Measurements from ENCODE around the gene PPP2CA. TPM values are rescaled to one million over a fixed set of nuclear protein-coding genes. Genes with fewer than 3 reads are reported as not detected.

PPP2CA gene
- total and polyA plus RNA-seq, 9 of the 15 experiments (the other 6 are each of a cell fraction or from before 2014, with no cell fraction given), result 23.0 to 257 (median 109) TPM

DNA sequence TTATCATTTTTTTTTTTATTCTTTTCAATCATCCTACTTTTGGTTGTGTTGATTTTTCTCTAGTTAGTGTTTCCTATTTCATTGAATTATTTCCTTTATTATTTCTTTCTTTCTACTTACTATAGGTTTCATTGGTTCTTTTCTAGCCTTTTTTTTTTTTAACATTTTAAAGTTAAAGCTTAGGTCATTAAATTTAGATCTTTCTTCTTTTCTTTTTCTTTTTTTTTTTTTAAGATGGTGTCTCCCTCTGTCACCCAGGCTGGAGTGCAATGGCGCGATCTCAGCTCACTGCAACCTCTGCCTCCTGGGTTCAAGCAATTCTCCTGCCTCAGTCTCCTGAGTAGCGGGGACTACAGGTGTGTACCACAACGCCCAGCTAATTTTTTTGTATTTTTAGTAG is 43.0 kb upstream of the PPP2CA start:
- Histone ChIP-seq H3K4me1 (replicated peaks in 1 of 2; ENCODE audit: control insufficient read depth in 2 of 2, insufficient read depth in 2 of 2, low read length in 2 of 2) (no peaks in the 10 kb centered on the region; a peak in 2 of 5 replicates), H3K9me1 (ENCODE audit: control insufficient read depth, insufficient read depth, low read length) (no peaks in the 10 kb centered on the region), H3K9me3 (replicated peaks; ENCODE audit: control insufficient read depth, insufficient read depth, low read depth, low read length) (no peaks in the 10 kb centered on the region), H3K27ac (ENCODE audit: extremely low read depth, low read depth, low read length) (no peak overlapping the region), H3K4me2 (ENCODE audit: insufficient read depth, low read length) (no peak overlapping the region), H3K9ac (ENCODE audit: insufficient read depth in 1 of 2, low read depth in 2 of 2, low read length in 2 of 2) (no peak overlapping the region), H3K4me3 (no peak overlapping the region), H3K79me2 (ENCODE audit: control insufficient read depth, insufficient read depth, low read length) (no peaks in the 10 kb centered on the region), H2AFZ (ENCODE audit: low read depth, low read length) (no peak overlapping the region), H4K20me1 (replicated peaks; ENCODE audit: control insufficient read depth, insufficient read depth, low read length) (no peaks in the 10 kb centered on the region), H3K36me3 (ENCODE audit: control insufficient read depth, insufficient read depth, low read length) (no peaks in the 10 kb centered on the region), H3K27me3 (ENCODE audit: control insufficient read depth in 2 of 2, insufficient read depth in 2 of 2, low read length in 2 of 2) (no peaks in the 10 kb centered on the region)
- FAIRE-seq (no peak), DNase-seq (ENCODE audit: extremely low read depth in 1 of 4, low spot score in 3 of 4) (no peak), ATAC-seq (no peak)
- TF ChIP-seq PHF8 (IDR thresholded peaks at IDR 0.05; ENCODE audit: borderline replicate concordance, low read length) (no peak), BCL6 (CRISPR knock-in tag; IDR thresholded peaks at IDR 0.05) (no peak)
- TF ChIP-seq, protein P1, sequence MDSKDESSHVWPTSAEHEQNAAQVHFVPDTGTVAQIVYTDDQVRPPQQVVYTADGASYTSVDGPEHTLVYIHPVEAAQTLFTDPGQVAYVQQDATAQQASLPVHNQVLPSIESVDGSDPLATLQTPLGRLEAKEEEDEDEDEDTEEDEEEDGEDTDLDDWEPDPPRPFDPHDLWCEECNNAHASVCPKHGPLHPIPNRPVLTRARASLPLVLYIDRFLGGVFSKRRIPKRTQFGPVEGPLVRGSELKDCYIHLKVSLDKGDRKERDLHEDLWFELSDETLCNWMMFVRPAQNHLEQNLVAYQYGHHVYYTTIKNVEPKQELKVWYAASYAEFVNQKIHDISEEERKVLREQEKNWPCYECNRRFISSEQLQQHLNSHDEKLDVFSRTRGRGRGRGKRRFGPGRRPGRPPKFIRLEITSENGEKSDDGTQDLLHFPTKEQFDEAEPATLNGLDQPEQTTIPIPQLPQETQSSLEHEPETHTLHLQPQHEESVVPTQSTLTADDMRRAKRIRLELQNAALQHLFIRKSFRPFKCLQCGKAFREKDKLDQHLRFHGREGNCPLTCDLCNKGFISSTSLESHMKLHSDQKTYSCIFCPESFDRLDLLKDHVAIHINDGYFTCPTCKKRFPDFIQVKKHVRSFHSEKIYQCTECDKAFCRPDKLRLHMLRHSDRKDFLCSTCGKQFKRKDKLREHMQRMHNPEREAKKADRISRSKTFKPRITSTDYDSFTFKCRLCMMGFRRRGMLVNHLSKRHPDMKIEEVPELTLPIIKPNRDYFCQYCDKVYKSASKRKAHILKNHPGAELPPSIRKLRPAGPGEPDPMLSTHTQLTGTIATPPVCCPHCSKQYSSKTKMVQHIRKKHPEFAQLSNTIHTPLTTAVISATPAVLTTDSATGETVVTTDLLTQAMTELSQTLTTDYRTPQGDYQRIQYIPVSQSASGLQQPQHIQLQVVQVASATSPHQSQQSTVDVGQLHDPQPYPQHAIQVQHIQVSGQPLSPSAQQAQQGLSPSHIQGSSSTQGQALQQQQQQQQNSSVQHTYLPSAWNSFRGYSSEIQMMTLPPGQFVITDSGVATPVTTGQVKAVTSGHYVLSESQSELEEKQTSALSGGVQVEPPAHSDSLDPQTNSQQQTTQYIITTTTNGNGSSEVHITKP (IDR thresholded peaks at IDR 0.05; ENCODE audit: partially characterized antibody), result peak; percentile 66
- intact Hi-C loops (cut with micrococcal nuclease) (no loop called here), in situ Hi-C loops (cut with MboI) (no loop called here)
- ChIA-PET CTCF (ENCODE audit: low intra/inter-chr PET ratio) (no interaction called here), POLR2A (interaction anchor here (0.6 kb wide), 1 partner anchor 93 kb away, joined by 3 read pairs; no protein-coding TSS in a partner anchor)
- 64% methylated on average over 4 of the region's 4 CpGs for WGBS (ENCODE audit: insufficient coverage, low coverage, missing lambda C conversion rate)
- no TSS peak for BruUV-seq (replicated peaks)

Data from K562 (cell line).